Chondrocyte (in vitro differentiated cells): ENCODE measurements around the gene FAM240B. TPM values are rescaled to one million over a fixed set of nuclear protein-coding genes. Genes with fewer than 3 reads are reported as not detected.

Experiments used
- DNase-seq: peaks from one replicate; pipeline ENCODE4 v3.0.0; 2021; ENCODE audit warnings: mixed read lengths, low spot score
- H3K27ac Mint-ChIP-seq: one replicate; pipeline ENCODE4 v1.8.0; 2021; ENCODE audit warnings: mild to moderate bottlenecking, moderate library complexity, mixed read lengths; ENCODE audit not compliant: unreplicated experiment
- H3K27me3 Mint-ChIP-seq: 2 replicates; pipeline ENCODE4 v1.8.0; 2021; ENCODE audit warnings: low read depth, mixed read lengths
- H3K36me3 Mint-ChIP-seq: 2 replicates; pipeline ENCODE4 v1.8.0; 2021; ENCODE audit warnings: low read depth, mixed read lengths
- H3K4me1 Mint-ChIP-seq: 2 replicates; pipeline ENCODE4 v1.8.0; 2021; ENCODE audit warnings: low read depth, mild to moderate bottlenecking, mixed read lengths
- H3K4me3 Mint-ChIP-seq: one replicate; pipeline ENCODE4 v1.8.0; 2021; ENCODE audit warnings: mild to moderate bottlenecking, moderate library complexity, mixed read lengths; ENCODE audit not compliant: unreplicated experiment
- H3K9me3 Mint-ChIP-seq: 2 replicates; pipeline ENCODE4 v1.8.0; 2021; ENCODE audit warnings: low read depth, mixed read lengths
- long read RNA-seq: library from polyadenylated mRNA; stranded (forward); transcript quantifications from one replicate; pipeline ENCODE4 v2.0.0, GENCODE V29; 2021
- total RNA-seq: library from RNA; stranded (reverse); gene quantifications from 3 replicates; pipeline ENCODE4 v1.2.1, GENCODE V29; 2021
- TF ChIP-seq, protein P1 (sequence below): fragments of 200-600 bp; sonication (generic); IDR thresholded peaks from 2 replicates; pipeline ENCODE4 v1.5.0; 2021; ENCODE audit warnings: antibody characterized with exemption, mild to moderate bottlenecking, moderate library complexity

FAM240B gene
- not detected in 3 replicates for total RNA-seq
- long read RNA-seq, result 0 reads

DNA sequence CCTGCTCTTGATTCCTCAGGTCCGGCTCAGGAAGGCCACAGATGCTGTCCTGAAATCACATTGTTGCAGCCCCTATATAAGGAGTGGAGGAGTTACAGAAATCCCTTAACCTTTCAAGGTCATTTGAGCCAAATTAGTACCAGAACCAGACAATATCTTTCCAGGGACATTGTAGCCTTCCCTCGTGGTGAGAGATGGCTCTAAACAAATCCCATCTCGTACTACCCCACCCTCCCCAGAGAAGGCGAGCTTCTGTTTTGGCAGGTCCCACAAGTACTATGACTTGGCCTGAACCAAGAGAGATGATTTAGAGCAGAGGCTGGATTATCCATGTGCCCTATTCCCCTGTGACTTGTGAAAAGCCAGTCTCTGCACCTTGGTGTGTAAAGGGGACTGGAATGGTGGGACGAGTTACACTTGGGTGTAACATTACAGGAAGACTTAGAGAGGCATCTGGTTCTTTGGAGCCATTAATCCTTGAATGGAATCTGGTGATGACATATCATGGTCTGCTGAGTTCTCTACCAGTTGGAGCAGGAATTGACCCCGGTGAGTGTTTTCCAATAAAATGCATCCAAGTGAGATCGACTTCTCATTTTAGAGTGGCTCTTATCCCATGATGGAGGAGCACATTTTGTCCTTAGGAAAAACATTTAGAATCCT lies at the start of gene FAM240B:
Gene FAM240B, minus strand, starts transcription at position 51 of the 663 bp plus-strand sequence. CDS start 16,134 bp downstream, outside the sequence.
- no peak within 1 kb of the TSS for H3K27ac Mint-ChIP-seq
- H3K9me3 Mint-ChIP-seq, result no peaks in the 10 kb centered on the region
- no peaks in the 10 kb centered on the region for H3K36me3 Mint-ChIP-seq
- peaks cover 2% of the 10 kb centered on the region for H3K27me3 Mint-ChIP-seq
- H3K4me1 Mint-ChIP-seq, result no peaks in the 10 kb centered on the region
- no peak for DNase-seq
- no peak within 1 kb of the TSS for H3K4me3 Mint-ChIP-seq
- TF ChIP-seq, protein P1, sequence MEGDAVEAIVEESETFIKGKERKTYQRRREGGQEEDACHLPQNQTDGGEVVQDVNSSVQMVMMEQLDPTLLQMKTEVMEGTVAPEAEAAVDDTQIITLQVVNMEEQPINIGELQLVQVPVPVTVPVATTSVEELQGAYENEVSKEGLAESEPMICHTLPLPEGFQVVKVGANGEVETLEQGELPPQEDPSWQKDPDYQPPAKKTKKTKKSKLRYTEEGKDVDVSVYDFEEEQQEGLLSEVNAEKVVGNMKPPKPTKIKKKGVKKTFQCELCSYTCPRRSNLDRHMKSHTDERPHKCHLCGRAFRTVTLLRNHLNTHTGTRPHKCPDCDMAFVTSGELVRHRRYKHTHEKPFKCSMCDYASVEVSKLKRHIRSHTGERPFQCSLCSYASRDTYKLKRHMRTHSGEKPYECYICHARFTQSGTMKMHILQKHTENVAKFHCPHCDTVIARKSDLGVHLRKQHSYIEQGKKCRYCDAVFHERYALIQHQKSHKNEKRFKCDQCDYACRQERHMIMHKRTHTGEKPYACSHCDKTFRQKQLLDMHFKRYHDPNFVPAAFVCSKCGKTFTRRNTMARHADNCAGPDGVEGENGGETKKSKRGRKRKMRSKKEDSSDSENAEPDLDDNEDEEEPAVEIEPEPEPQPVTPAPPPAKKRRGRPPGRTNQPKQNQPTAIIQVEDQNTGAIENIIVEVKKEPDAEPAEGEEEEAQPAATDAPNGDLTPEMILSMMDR, result no peak

DNA sequence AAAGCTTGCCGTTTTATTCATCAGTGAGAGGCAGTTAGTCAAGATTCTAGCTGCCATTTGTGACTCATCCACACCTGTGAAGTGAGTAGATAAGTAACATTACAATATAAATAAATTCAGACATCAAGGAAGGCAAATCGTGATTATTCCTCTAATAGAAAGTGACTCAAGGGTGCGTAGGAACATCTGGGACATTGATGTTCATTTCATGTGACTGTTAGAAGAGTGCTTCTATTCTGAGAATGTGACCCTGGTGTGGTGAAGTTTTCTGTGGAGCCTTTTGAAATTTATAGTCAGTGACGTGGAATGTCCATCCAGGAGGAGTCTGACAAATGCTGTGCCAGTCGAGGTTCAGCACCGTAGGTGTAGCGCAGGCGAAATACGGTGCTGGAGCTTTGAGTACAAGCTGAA lies 48.4 kb upstream of the FAM240B start:
- Mint-ChIP-seq H3K9me3 (peaks cover 2% of the 10 kb centered on the region), H3K27me3 (no peaks in the 10 kb centered on the region), H3K36me3 (no peaks in the 10 kb centered on the region), H3K27ac (no peak overlapping the region), H3K4me1 (no peaks in the 10 kb centered on the region), H3K4me3 (no peak overlapping the region)
- TF ChIP-seq, protein P1, result no peak
- no peak for DNase-seq

DNA sequence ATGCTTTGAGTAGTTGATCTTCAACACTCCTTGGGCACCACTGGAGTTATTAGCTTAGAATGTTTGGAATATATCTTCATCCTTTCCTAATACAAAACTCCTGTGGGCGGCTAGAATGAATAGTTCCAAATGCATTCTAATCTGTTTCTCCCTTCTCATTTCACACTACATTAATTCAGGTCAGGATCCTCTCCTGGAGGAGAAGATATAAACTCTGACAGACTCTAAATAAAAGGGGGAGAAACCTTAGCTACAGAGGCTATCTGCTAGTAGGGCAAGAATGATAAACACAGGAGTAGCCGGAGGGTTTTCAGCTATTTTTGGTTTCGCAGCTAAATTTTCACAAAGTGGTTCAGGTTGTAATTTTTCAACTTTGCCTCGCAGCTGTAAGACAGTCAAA lies 45.2 kb upstream of the FAM240B start:
- no peak for DNase-seq
- H3K36me3 Mint-ChIP-seq, result no peaks in the 10 kb centered on the region
- no peak overlapping the region for H3K27ac Mint-ChIP-seq
- no peaks in the 10 kb centered on the region for H3K27me3 Mint-ChIP-seq
- TF ChIP-seq, protein P1, result no peak
- H3K4me3 Mint-ChIP-seq, result no peak overlapping the region
- H3K9me3 Mint-ChIP-seq, result peaks cover 2% of the 10 kb centered on the region
- no peaks in the 10 kb centered on the region for H3K4me1 Mint-ChIP-seq

DNA sequence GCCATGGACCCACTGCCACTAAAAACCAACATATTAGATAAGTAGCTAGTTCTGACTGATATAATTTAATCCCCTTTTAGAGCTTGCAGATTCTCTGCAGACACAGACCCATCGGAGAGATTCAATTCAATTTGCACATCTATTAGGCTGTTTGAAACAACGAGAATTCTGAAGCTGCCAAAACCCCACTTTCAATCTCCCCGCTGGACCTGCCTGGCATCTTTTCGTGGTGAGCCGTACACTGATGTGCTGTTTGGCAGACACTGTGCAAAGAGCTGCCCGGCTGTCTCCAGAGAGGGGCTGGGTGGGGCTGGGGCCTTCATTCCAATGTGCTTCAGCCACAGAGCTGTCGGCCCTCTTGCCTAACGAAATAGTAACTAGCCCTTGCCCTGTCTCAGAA lies 42.1 kb upstream of the FAM240B start:
- no peaks in the 10 kb centered on the region for H3K27me3 Mint-ChIP-seq
- no peak overlapping the region for H3K27ac Mint-ChIP-seq
- H3K36me3 Mint-ChIP-seq, result no peaks in the 10 kb centered on the region
- DNase-seq, result no peak
- no peaks in the 10 kb centered on the region for H3K9me3 Mint-ChIP-seq
- H3K4me3 Mint-ChIP-seq, result no peak overlapping the region
- TF ChIP-seq, protein P1, result no peak
- no peaks in the 10 kb centered on the region for H3K4me1 Mint-ChIP-seq

DNA sequence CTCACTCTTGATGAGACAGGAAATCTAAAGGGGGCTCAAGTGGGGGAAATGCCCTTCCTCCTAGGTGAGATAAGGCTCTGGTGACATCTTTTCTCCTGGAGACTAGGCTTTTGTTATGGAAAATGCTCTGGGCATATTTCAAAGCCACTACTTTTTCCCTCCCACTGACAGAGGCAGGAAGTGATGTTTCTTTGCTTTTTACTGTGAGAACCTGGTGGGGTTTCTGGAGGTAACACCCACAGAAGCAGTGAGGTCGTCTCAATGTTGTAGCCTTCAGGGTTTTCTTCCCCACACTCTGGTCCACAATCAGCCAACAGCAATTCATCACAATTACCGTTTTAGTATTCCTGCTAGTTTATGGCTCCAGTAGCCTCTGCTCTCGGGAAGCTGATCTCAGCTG lies 41.4 kb upstream of the FAM240B start:
- TF ChIP-seq, protein P1, result no peak
- Mint-ChIP-seq H3K27me3 (no peaks in the 10 kb centered on the region), H3K4me3 (no peak overlapping the region), H3K4me1 (no peaks in the 10 kb centered on the region), H3K27ac (no peak overlapping the region), H3K9me3 (no peaks in the 10 kb centered on the region), H3K36me3 (no peaks in the 10 kb centered on the region)
- DNase-seq, result no peak
